HG02678 (cell line): ENCODE results near the gene CPED1.
"Not testable (repeated sequence)": the region's sequence is repeated elsewhere in the genome, so short reads cannot be mapped to it uniquely, and the experiment has no call there.

Source experiments
- ATAC-seq: cut with Tn5 transposase; IDR thresholded peaks from one replicate; pipeline ENCODE4 v1.9.1; 2021; ENCODE audit warnings: mild to moderate bottlenecking, moderate library complexity; ENCODE audit not compliant: unreplicated experiment

CPED1 gene

GRCh38 chr7:120996333-120996987, 7.9 kb downstream of the CPED1 start:
- ATAC-seq: no peak

- ATAC-seq: no peak
These were observed 8.5 kb downstream of the CPED1 start for GRCh38 chr7:120996988-120997345.

GRCh38 chr7:120997882-120998474, 9.5 kb downstream of the CPED1 start:
- no peak for ATAC-seq

- no peak for ATAC-seq
These were observed 10.0 kb downstream of the CPED1 start for GRCh38 chr7:120998520-120998919.

- no peak for ATAC-seq
These were observed 10.6 kb downstream of the CPED1 start for GRCh38 chr7:120998996-120999565.

GRCh38 chr7:121000081-121000983, 11.8 kb downstream of the CPED1 start:
- ATAC-seq: no peak

GRCh38 chr7:121001234-121001906, 12.9 kb downstream of the CPED1 start:
- ATAC-seq: no peak

- ATAC-seq: no peak
These were observed 13.7 kb downstream of the CPED1 start for GRCh38 chr7:121002048-121002756.

- no peak for ATAC-seq
These were observed 14.3 kb downstream of the CPED1 start for GRCh38 chr7:121002757-121003200.

- no peak for ATAC-seq
These were observed 15.6 kb downstream of the CPED1 start for GRCh38 chr7:121003986-121004685.

- ATAC-seq: not testable (repeated sequence)
These were observed 16.5 kb downstream of the CPED1 start for GRCh38 chr7:121005058-121005457.

GRCh38 chr7:121005996-121006584, 17.6 kb downstream of the CPED1 start:
- ATAC-seq: no peak

- no peak for ATAC-seq
These were observed 18.3 kb downstream of the CPED1 start for GRCh38 chr7:121006711-121007315.

- ATAC-seq: no peak
These were observed 20.3 kb downstream of the CPED1 start for GRCh38 chr7:121008816-121009215.

GRCh38 chr7:121011401-121011800, 22.9 kb downstream of the CPED1 start:
- ATAC-seq: no peak

- ATAC-seq: no peak
These were observed 23.8 kb downstream of the CPED1 start for GRCh38 chr7:121012170-121012874.

GRCh38 chr7:121012919-121013318, 24.4 kb downstream of the CPED1 start:
- no peak for ATAC-seq

GRCh38 chr7:121015560-121015959, 27.0 kb downstream of the CPED1 start:
- ATAC-seq: no peak
